ENCODE measurements around the gene PLIN5. TPM values are rescaled to one million over a fixed set of nuclear protein-coding genes. Genes with fewer than 3 reads are reported as not detected.

Gene PLIN5
- polyA plus RNA-seq, 3 donors: 0.28 to 3.0 (median 0.58) TPM

GRCh38 chr19:4477034-4477801, 57.8 kb downstream of the PLIN5 start:
- Histone ChIP-seq H2AFZ (ENCODE audit: insufficient read depth, low read depth, low read length, poor library complexity, severe bottlenecking) (no peak overlapping the region), H3K27ac (ENCODE audit: low read depth in 1 of 2, low read length in 2 of 2) (no peak overlapping the region), H3K9ac (ENCODE audit: insufficient read depth, low read length, poor library complexity, severe bottlenecking) (no peak overlapping the region), H3K9me3 (replicated peaks in 1 of 2; ENCODE audit: control insufficient read depth in 1 of 2, insufficient read depth in 1 of 2, low read length in 2 of 2) (no peaks in the 10 kb centered on the region), H4K20me1 (ENCODE audit: insufficient read depth, low read length) (peaks cover 26% of the 10 kb centered on the region), H3K4me3 (replicated peaks in 1 of 3; ENCODE audit: low read depth in 2 of 3, low read length in 3 of 3) (no peak overlapping the region), H3K27me3 (ENCODE audit: control insufficient read depth in 2 of 2, insufficient read depth in 2 of 2, low read length in 2 of 2) (no peaks in the 10 kb centered on the region), H3K79me2 (ENCODE audit: insufficient read depth, low read length) (peaks cover 17% of the 10 kb centered on the region), H3K36me3 (replicated peaks in 1 of 2; ENCODE audit: control insufficient read depth in 1 of 2, insufficient read depth in 2 of 2, low read length in 2 of 2) (peaks cover 23 to 45% of the 10 kb centered on the region in 2 donors), H3K4me2 (replicated peaks; ENCODE audit: extremely low read depth, low read length, poor library complexity, severe bottlenecking) (no peak overlapping the region), H3K4me1 (ENCODE audit: control insufficient read depth in 1 of 2, insufficient read depth in 2 of 2, low read length in 2 of 2) (peaks cover 23 to 25% of the 10 kb centered on the region in 2 donors)
- no peak overlapping the region for H3K4me3 Mint-ChIP-seq
- DNase-seq: no peak
- peaks cover 20 to 61% of the 10 kb centered on the region in 2 donors for H3K36me3 Mint-ChIP-seq
- H3K27ac Mint-ChIP-seq: no peak overlapping the region
- TF ChIP-seq CTCF (IDR thresholded peaks at IDR 0.05): no peak
- no peaks in the 10 kb centered on the region for H3K9me3 Mint-ChIP-seq
- WGBS (ENCODE audit: insufficient coverage): 92% methylated on average over 12 of the region's 16 CpGs
- H3K27me3 Mint-ChIP-seq (ENCODE audit: low read depth in 3 of 3): peaks cover 0 to 1% (median 0%) of the 10 kb centered on the region in 3 donors
- intact Hi-C loops (cut with micrococcal nuclease): no loop called here
- peaks cover 19% of the 10 kb centered on the region for H3K4me1 Mint-ChIP-seq

GRCh38 chr19:4474514-4475022, 60.5 kb downstream of the PLIN5 start:
- WGBS (ENCODE audit: insufficient coverage): 18% methylated on average over 4 of the region's 13 CpGs
- H3K27me3 Mint-ChIP-seq (ENCODE audit: low read depth in 3 of 3): peaks cover 0 to 1% (median 0%) of the 10 kb centered on the region in 3 donors
- no peak overlapping the region for H2AFZ ChIP-seq (ENCODE audit: insufficient read depth, low read depth, low read length, poor library complexity, severe bottlenecking)
- H3K4me1 Mint-ChIP-seq: peaks cover 24% of the 10 kb centered on the region
- no peak overlapping the region for H3K27ac ChIP-seq (ENCODE audit: low read depth in 1 of 2, low read length in 2 of 2)
- H3K4me1 ChIP-seq (ENCODE audit: control insufficient read depth in 1 of 2, insufficient read depth in 2 of 2, low read length in 2 of 2): peaks cover 30 to 35% of the 10 kb centered on the region in 2 donors
- peak overlapping the region; percentile 45 for H3K9ac ChIP-seq (ENCODE audit: insufficient read depth, low read length, poor library complexity, severe bottlenecking)
- no peak for TF ChIP-seq CTCF (IDR thresholded peaks at IDR 0.05)
- peaks cover 26% of the 10 kb centered on the region for H4K20me1 ChIP-seq (ENCODE audit: insufficient read depth, low read length)
- intact Hi-C loops (cut with micrococcal nuclease): loop anchor here in 1 of 2 donors (5.0 kb wide), 1 partner anchor 227 kb away; the partner anchor contains the start of gene YJU2
- no peaks in the 10 kb centered on the region for H3K9me3 ChIP-seq (replicated peaks in 1 of 2; ENCODE audit: control insufficient read depth in 1 of 2, insufficient read depth in 1 of 2, low read length in 2 of 2)
- no peak for DNase-seq
- H3K4me3 Mint-ChIP-seq: peak overlapping the region; percentile 58 to 79
- peak overlapping the region; percentile 52 for H3K4me2 ChIP-seq (replicated peaks; ENCODE audit: extremely low read depth, low read length, poor library complexity, severe bottlenecking)
- H3K36me3 Mint-ChIP-seq: peaks cover 18 to 45% of the 10 kb centered on the region in 2 donors
- H3K4me3 ChIP-seq (replicated peaks in 1 of 3; ENCODE audit: low read depth in 2 of 3, low read length in 3 of 3): peak overlapping the region in 1 of 3 experiments; percentile 36
- no peaks in the 10 kb centered on the region for H3K27me3 ChIP-seq (ENCODE audit: control insufficient read depth in 2 of 2, insufficient read depth in 2 of 2, low read length in 2 of 2)
- H3K79me2 ChIP-seq (ENCODE audit: insufficient read depth, low read length): peaks cover 17% of the 10 kb centered on the region
- peak overlapping the region in 4 of 7 donors; percentile 50 to 75 (median 70) for H3K27ac Mint-ChIP-seq
- H3K9me3 Mint-ChIP-seq: no peaks in the 10 kb centered on the region
- H3K36me3 ChIP-seq (replicated peaks in 1 of 2; ENCODE audit: control insufficient read depth in 1 of 2, insufficient read depth in 2 of 2, low read length in 2 of 2): peaks cover 20 to 38% of the 10 kb centered on the region in 2 donors

Data from CD14-positive monocyte (primary cell).